VCaP (cell line): Measurements from ENCODE around the gene ROCK2.

Experiments used
- H3K27ac ChIP-seq: fragments of 450-650 bp; 2 replicates; pipeline ENCODE4 v1.5.1; 2017
- TF ChIP-seq, protein P1 (sequence below): fragments of 450-650 bp; conservative IDR thresholded peaks from 2 replicates; pipeline ENCODE4 v1.5.1; 2017; ENCODE audit warnings: mild to moderate bottlenecking, moderate library complexity

ROCK2 gene

DNA sequence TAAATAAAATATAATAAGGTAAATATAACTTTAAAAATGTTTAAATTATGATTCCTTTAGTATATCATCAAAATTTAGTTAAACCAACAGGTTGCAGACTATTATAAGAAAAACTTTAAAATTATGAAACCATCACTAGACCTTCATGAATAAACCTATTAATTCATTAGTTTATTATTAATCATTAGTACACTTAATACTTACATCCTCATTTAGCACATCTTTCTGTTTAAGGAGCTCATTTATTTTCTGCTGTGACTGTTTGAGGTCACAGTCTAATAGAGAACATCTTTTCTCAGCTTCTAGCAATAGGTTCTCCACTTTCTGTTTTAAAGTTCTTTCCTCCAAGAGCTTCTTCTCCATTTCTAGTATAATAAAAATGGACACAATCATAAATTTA lies 136.4 kb downstream of the ROCK2 start:
- no peak overlapping the region for H3K27ac ChIP-seq
- TF ChIP-seq, protein P1, sequence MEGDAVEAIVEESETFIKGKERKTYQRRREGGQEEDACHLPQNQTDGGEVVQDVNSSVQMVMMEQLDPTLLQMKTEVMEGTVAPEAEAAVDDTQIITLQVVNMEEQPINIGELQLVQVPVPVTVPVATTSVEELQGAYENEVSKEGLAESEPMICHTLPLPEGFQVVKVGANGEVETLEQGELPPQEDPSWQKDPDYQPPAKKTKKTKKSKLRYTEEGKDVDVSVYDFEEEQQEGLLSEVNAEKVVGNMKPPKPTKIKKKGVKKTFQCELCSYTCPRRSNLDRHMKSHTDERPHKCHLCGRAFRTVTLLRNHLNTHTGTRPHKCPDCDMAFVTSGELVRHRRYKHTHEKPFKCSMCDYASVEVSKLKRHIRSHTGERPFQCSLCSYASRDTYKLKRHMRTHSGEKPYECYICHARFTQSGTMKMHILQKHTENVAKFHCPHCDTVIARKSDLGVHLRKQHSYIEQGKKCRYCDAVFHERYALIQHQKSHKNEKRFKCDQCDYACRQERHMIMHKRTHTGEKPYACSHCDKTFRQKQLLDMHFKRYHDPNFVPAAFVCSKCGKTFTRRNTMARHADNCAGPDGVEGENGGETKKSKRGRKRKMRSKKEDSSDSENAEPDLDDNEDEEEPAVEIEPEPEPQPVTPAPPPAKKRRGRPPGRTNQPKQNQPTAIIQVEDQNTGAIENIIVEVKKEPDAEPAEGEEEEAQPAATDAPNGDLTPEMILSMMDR, result no peak

DNA sequence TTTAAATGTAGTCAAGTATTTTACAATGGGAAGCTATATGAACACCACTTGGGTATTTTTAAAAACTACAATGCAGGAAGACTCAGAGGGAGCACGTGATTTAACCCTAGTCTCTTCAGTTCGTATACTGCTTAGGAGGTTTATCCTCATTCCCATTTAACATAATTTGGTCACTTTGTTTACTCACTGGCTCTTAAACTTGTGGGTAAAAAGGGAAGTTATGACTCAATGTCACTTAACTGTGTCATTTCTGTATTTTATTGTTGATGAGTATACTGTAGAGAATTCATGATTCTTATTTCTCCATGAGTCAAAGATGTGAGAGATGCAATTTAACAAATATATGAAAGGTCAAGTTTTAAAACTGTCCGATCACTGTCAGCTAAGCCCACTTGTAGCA lies 141.0 kb downstream of the ROCK2 start:
- TF ChIP-seq, protein P1, result no peak
- no peak overlapping the region for H3K27ac ChIP-seq

DNA sequence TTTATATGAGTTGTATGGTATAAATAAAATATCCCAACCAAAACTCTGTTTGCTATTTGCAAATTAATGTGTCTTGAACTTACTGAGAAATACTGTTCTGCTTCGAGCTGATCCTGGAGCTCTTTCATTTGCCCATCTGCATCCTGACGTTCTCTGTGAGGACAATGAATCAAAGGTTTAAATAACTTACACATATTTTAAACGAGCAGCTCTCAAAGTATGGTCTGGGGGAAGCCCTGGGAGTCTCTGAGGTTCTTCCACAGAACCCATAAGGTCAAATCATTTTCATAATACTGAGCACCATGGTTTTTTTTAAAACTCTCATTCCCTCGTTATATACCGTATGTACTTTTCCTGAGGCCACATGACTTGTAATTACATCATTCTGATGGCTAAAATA lies 142.5 kb downstream of the ROCK2 start:
- TF ChIP-seq, protein P1, result no peak
- H3K27ac ChIP-seq, result no peak overlapping the region

DNA sequence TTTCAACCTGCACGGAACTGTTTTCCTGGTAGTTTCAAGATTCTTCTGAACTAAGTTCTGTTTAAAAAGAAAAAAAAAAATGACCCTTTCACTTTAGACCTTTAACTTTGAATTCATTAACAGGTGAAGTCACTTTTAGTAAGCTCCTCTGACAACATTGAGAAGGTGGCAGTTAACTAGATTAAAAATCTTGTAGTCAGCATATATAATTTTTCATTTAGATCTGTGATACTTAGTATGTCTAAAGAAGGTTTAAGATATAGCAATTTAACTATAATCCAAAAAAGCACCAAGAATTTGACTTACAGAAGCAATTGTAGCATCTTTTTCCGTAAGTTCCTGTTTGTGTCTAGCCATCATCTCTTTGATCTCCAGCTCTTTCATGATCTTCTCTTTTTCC lies 143.8 kb downstream of the ROCK2 start:
- H3K27ac ChIP-seq, result no peak overlapping the region
- TF ChIP-seq, protein P1, result no peak

DNA sequence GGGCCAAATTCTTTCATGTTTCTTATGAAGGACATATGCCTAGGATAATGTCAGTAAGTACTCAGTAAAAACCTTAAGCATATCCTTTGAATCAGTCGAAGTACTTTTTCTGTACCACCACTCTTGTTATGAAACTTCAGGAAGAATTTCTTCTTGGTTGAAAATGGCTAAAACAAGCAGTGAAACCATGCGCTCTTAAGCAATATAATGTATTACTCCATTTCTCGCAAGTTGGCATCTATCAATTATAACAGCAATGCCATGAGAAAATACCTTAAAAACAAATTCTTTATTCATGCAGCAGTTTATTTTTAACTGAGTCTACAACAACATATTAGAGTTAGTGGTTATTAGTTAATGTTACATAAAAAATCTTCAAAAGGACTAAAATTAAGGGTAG lies 148.2 kb downstream of the ROCK2 start:
- H3K27ac ChIP-seq, result no peak overlapping the region
- TF ChIP-seq, protein P1, result no peak

DNA sequence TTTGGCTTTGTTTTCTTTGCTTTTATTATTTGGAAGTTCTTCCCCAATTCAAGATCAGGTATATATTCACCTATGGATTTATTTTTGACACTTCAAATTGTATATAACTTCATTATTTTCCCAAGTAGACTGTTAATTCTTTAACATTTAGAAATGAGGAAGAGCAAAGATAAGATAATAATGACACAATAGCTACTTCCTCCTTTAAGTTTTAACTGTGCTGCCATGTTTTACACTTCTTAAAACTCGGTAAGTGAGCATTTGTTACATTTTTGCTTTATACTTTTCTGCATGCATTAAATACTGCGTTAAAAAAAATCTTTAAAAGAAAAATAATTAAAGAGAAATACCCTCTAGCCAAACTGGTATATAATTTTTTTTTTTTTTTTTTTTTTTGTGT lies 156.7 kb downstream of the ROCK2 start:
- TF ChIP-seq, protein P1, result no peak
- H3K27ac ChIP-seq, result no peak overlapping the region

DNA sequence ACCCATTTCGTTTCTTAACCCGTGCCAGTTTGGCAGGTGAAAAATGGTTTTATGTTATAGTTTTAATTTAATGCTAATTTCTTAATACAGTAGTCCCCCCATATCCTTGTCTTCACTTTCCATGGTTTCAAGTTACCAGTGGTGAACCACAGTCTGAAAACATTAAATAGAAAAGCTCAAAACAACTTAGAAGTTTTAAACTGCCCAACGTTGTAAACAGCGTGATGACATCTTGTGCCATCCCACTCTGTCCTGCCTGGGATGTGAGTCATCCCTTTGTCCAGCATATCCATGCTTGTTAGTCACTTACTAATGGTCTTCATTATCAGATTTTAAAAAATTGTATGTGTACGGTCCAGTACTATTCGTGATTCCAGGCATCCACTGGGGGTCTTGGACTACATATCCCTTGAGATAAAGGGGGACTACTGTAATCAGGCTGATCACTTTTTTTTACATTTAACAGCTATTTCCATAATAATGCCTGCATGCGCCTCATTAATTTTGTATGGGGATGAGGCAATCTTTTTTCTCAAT lies 157.3 kb downstream of the ROCK2 start:
- TF ChIP-seq, protein P1, result no peak

More for the DNA sequence above, 157.3 kb downstream of the ROCK2 start:
- H3K27ac ChIP-seq, result no peak overlapping the region
